Ishikawa (cell line): ENCODE data around the gene SPANXC.

Source experiments
- CEBPB ChIP-seq: IDR thresholded peaks from 2 replicates; pipeline ENCODE4 v1.6.1; 2012
- CREB1 ChIP-seq: IDR thresholded peaks from 2 replicates; pipeline ENCODE4 v1.6.1; 2012; ENCODE audit warnings: low read depth
- EGR1 ChIP-seq: IDR thresholded peaks from 2 replicates; pipeline ENCODE4 v1.6.1; 2012
- EP300 ChIP-seq: IDR thresholded peaks from 2 replicates; pipeline ENCODE4 v1.6.1; 2012; ENCODE audit warnings: borderline replicate concordance
- FOXM1 ChIP-seq: IDR thresholded peaks from 2 replicates; pipeline ENCODE4 v1.6.1; 2012; ENCODE audit warnings: low read depth, borderline replicate concordance
- NFIC ChIP-seq: IDR thresholded peaks from 2 replicates; pipeline ENCODE4 v1.6.1; 2012
- RAD21 ChIP-seq: IDR thresholded peaks from 2 replicates; pipeline ENCODE4 v1.6.1; 2012; ENCODE audit warnings: low read depth
- TAF1 ChIP-seq: IDR thresholded peaks from 2 replicates; pipeline ENCODE4 v1.6.1; 2012; ENCODE audit warnings: low read depth, mild to moderate bottlenecking
- TCF12 ChIP-seq: IDR thresholded peaks from 2 replicates; pipeline ENCODE4 v1.6.1; 2012; ENCODE audit warnings: low read depth
- TEAD4 ChIP-seq: IDR thresholded peaks from 2 replicates; pipeline ENCODE4 v1.6.1; 2012
- YY1 ChIP-seq: IDR thresholded peaks from 2 replicates; pipeline ENCODE4 v1.6.1; 2012; ENCODE audit warnings: low read depth
- ZBTB7A ChIP-seq: IDR thresholded peaks from 2 replicates; pipeline ENCODE4 v1.6.1; 2012; ENCODE audit warnings: low read depth
- TF ChIP-seq, protein P1 (sequence below): IDR thresholded peaks from 2 replicates; pipeline ENCODE4 v1.6.1; 2012; ENCODE audit warnings: low read depth, mild to moderate bottlenecking
- TF ChIP-seq, protein P2 (sequence below): IDR thresholded peaks from 2 replicates; pipeline ENCODE4 v1.6.1; 2012
- TF ChIP-seq, protein P3 (sequence below): IDR thresholded peaks from 2 replicates; pipeline ENCODE4 v1.6.1; 2012

The SPANXC gene

DNA sequence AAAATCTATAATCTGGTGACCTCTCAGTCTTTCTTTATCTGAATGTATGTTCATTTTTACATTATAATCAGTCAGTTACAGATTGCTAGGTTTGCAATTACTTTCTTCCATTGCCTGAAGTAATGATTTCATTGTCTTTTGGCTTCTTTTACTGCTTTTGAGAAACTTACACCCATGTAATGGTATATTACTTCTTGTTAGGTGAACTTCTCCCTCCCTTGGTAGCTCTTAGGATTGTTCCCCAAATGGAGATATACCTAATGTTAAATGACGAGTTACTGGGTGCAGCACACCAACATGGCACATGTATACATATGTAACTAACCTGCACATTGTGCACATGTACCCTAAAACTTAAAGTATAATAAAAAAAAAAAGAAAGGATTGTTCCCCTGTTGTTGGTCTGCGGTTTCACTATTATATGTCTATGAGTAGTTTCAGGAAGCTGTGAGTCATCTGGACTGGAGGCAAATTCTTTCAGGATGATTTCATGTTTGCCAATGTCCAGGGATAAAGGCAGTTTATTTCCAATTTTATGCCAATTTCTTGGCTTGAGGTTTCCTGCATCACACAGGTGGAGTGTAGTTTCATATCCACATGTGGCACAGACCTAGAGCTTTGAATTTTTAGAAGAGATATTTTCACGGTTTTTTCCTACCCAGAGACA lies 21.8 kb downstream of the SPANXC start:
- TF ChIP-seq NFIC (no peak), EGR1 (no peak), FOXM1 (no peak), CEBPB (no peak), ZBTB7A (no peak), TAF1 (no peak), TCF12 (no peak), CREB1 (no peak), YY1 (no peak), TEAD4 (no peak), RAD21 (no peak), EP300 (no peak)
- TF ChIP-seq, protein P1, sequence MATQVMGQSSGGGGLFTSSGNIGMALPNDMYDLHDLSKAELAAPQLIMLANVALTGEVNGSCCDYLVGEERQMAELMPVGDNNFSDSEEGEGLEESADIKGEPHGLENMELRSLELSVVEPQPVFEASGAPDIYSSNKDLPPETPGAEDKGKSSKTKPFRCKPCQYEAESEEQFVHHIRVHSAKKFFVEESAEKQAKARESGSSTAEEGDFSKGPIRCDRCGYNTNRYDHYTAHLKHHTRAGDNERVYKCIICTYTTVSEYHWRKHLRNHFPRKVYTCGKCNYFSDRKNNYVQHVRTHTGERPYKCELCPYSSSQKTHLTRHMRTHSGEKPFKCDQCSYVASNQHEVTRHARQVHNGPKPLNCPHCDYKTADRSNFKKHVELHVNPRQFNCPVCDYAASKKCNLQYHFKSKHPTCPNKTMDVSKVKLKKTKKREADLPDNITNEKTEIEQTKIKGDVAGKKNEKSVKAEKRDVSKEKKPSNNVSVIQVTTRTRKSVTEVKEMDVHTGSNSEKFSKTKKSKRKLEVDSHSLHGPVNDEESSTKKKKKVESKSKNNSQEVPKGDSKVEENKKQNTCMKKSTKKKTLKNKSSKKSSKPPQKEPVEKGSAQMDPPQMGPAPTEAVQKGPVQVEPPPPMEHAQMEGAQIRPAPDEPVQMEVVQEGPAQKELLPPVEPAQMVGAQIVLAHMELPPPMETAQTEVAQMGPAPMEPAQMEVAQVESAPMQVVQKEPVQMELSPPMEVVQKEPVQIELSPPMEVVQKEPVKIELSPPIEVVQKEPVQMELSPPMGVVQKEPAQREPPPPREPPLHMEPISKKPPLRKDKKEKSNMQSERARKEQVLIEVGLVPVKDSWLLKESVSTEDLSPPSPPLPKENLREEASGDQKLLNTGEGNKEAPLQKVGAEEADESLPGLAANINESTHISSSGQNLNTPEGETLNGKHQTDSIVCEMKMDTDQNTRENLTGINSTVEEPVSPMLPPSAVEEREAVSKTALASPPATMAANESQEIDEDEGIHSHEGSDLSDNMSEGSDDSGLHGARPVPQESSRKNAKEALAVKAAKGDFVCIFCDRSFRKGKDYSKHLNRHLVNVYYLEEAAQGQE: no peak
- TF ChIP-seq, protein P2, sequence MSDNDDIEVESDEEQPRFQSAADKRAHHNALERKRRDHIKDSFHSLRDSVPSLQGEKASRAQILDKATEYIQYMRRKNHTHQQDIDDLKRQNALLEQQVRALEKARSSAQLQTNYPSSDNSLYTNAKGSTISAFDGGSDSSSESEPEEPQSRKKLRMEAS: no peak
- TF ChIP-seq, protein P3, sequence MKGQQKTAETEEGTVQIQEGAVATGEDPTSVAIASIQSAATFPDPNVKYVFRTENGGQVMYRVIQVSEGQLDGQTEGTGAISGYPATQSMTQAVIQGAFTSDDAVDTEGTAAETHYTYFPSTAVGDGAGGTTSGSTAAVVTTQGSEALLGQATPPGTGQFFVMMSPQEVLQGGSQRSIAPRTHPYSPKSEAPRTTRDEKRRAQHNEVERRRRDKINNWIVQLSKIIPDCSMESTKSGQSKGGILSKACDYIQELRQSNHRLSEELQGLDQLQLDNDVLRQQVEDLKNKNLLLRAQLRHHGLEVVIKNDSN: no peak

DNA sequence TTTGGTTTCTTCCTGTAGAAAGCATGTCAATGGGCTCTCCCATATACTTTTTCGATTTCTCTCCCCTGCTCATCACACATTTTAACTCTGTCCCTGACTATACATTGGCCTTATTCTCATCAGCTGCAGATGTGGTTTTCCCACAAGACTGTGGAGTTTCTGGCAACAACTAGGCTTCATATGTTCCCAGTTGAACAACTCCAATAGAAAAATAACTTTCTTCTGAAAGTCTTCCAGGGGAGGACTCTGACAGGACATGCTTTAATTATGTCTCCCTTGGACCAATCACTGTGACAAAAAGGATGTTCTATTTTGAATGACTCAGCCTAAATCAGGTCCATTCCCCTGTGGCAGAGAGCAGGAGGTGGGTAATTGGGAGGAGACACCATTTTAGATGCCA lies 28.1 kb downstream of the SPANXC start:
- TF ChIP-seq TAF1 (no peak), CEBPB (no peak), TCF12 (no peak), ZBTB7A (no peak), YY1 (no peak), TEAD4 (no peak), EP300 (no peak), NFIC (no peak), EGR1 (no peak), RAD21 (no peak), CREB1 (no peak), FOXM1 (no peak)
- TF ChIP-seq, protein P1: no peak
- TF ChIP-seq, protein P3: no peak

DNA sequence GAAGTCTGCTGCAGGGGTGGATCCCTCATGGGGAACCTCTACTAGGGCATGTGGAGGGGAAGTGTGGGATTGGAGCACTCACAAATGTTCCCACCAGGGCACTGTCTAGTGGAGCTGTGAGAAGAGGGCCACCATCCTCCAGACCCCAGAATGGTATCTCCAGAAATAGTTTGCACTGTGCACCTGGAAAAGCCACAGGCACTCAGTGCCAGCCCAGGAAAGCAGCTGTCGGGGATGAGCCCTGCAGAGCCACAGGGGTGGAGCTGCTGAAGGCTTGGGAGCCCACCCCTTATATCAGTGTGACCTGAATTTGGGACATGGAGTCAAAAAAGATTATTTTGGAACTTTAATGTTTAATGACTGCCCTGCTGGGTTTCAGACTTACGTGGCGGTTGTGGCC lies 40.4 kb downstream of the SPANXC start:
- TF ChIP-seq, protein P1: no peak
- TF ChIP-seq NFIC: no peak
- no peak for TF ChIP-seq EP300
- TF ChIP-seq, protein P3: no peak
- TF ChIP-seq YY1: no peak
- no peak for TF ChIP-seq FOXM1
- TF ChIP-seq CEBPB: no peak
- TF ChIP-seq, protein P2: no peak
- no peak for TF ChIP-seq TAF1
- no peak for TF ChIP-seq CREB1
- TF ChIP-seq ZBTB7A: no peak
- no peak for TF ChIP-seq EGR1
- no peak for TF ChIP-seq TEAD4
- TF ChIP-seq RAD21: no peak
- no peak for TF ChIP-seq TCF12
